ENCODE measurements around the gene ACTL6B. TPM values are rescaled to one million over a fixed set of nuclear protein-coding genes. Genes with fewer than 3 reads are reported as not detected.

ACTL6B gene
- total RNA-seq, 1 donor from 2014 or later: not detected

DNA sequence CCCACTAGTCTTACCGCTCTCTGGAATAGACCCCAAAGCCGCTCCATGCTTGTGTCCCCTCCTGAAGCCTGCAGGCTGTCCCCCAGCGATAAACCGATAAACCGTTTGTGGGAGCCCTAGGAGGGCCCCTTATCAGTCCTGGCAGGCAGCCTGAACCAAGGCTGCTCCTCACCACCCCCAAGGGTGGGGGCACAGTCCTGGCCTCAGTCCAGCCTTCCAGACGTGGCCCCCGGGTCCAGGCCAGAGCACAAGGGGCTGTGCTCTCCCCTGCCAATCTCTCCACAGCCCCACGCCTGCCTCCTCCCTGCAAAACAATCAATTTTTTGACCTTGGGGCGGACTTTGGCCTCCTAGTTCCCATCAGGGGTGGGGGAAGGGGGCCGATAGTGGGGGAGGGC lies 14.8 kb downstream of the ACTL6B start, which contains the start of gene TFR2:
Gene TFR2 (minus strand): TSS at position 90 of the 397 bp plus-strand sequence. CDS start 43 bp downstream, at position 47.
- Histone ChIP-seq H3K36me3 (no peaks in the 10 kb centered on the region), H3K27me3 (no peaks in the 10 kb centered on the region), H3K27ac (no peak within 1 kb of the TSS), H3F3A (ENCODE audit: low read depth) (peaks cover 5% of the 10 kb centered on the region), H3K4me1 (no peaks in the 10 kb centered on the region), H3K4me3 (no peak within 1 kb of the TSS), H4K20me1 (ENCODE audit: low read depth) (no peaks in the 10 kb centered on the region), H3K4me2 (no peak within 1 kb of the TSS), H2AFZ (replicated peaks) (peak within 1 kb of the TSS; percentile 9), H3K9ac (no peak within 1 kb of the TSS), H3K9me3 (ENCODE audit: low read depth) (no peaks in the 10 kb centered on the region), H3K79me2 (ENCODE audit: low read depth) (no peaks in the 10 kb centered on the region)
- no peak for DNase-seq (ENCODE audit: low spot score)
- no peak for TF ChIP-seq EZH2phosphoT487 (IDR thresholded peaks at IDR 0.05)
- TF ChIP-seq, protein P1, sequence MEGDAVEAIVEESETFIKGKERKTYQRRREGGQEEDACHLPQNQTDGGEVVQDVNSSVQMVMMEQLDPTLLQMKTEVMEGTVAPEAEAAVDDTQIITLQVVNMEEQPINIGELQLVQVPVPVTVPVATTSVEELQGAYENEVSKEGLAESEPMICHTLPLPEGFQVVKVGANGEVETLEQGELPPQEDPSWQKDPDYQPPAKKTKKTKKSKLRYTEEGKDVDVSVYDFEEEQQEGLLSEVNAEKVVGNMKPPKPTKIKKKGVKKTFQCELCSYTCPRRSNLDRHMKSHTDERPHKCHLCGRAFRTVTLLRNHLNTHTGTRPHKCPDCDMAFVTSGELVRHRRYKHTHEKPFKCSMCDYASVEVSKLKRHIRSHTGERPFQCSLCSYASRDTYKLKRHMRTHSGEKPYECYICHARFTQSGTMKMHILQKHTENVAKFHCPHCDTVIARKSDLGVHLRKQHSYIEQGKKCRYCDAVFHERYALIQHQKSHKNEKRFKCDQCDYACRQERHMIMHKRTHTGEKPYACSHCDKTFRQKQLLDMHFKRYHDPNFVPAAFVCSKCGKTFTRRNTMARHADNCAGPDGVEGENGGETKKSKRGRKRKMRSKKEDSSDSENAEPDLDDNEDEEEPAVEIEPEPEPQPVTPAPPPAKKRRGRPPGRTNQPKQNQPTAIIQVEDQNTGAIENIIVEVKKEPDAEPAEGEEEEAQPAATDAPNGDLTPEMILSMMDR (IDR thresholded peaks at IDR 0.05): no peak
- no peak for TF ChIP-seq EZH2 (IDR thresholded peaks at IDR 0.05)
- no peaks in the 10 kb centered on the region for H3K9me3 Mint-ChIP-seq
- no peak within 1 kb of the TSS for H3K4me3 Mint-ChIP-seq
- H3K4me1 Mint-ChIP-seq: peaks cover 3% of the 10 kb centered on the region
- no peaks in the 10 kb centered on the region for H3K36me3 Mint-ChIP-seq
- peaks cover 2% of the 10 kb centered on the region for H3K27me3 Mint-ChIP-seq (ENCODE audit: insufficient read depth, low read depth)
- H3K27ac Mint-ChIP-seq: peak within 1 kb of the TSS; percentile 72

DNA sequence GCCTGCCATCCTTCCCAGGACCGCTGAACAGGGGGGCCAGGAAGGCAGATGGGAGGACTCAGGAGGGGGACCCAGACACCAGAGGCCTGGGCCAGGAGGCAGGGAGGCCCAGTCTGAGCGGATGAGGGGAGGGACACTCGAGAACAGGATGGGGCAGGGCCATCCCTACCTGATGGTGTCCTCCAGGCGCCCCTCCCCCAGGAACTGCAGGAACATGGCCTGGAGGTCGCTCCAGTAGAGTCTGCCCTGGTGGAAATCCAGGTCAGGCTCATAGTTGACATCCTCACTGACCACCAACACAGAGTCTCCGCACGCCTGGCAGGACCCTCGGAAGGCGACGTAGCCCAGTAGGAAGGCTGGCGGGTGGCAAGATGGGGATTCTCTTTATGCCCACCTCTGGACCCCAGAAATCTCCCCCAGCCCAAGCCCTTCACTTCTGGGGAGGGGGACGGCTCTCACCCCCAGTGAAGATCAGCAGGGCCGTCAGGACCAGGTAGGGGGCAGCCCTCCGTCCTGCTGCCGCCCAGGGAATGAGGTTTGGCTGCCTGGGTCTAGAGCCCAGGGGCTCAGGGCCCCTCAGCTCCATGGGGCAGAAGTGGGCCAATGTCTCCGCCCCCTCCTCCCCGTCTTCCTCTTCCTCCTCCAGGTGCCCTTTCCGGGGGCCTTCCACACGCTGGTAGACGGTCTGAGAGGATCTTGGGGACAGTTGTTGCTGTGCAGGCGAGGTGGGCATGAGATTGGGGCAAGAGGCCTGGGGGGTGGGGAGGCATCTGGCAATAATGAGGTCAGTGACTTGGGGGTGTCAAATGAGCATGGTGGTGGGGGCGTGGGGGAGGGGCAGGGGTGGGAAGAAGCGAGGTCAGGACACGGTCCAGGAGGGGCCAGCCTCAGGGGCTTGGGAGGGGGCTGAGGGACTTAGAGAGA lies 15.5 kb downstream of the ACTL6B start:
- H4K20me1 ChIP-seq (ENCODE audit: low read depth): no peaks in the 10 kb centered on the region
- TF ChIP-seq, protein P1 (IDR thresholded peaks at IDR 0.05): no peak
- TF ChIP-seq EZH2 (IDR thresholded peaks at IDR 0.05): no peak
- TF ChIP-seq EZH2phosphoT487 (IDR thresholded peaks at IDR 0.05): no peak
- Mint-ChIP-seq H3K27me3 (ENCODE audit: insufficient read depth, low read depth) (peaks cover 8% of the 10 kb centered on the region), H3K4me3 (no peak overlapping the region), H3K36me3 (no peaks in the 10 kb centered on the region), H3K27ac (no peak overlapping the region), H3K9me3 (no peaks in the 10 kb centered on the region), H3K4me1 (peaks cover 3% of the 10 kb centered on the region)
- DNase-seq (ENCODE audit: low spot score): no peak
- peaks cover 5% of the 10 kb centered on the region for H3F3A ChIP-seq (ENCODE audit: low read depth)
- no peaks in the 10 kb centered on the region for H3K79me2 ChIP-seq (ENCODE audit: low read depth)
- H3K27me3 ChIP-seq: no peaks in the 10 kb centered on the region
- H3K27ac ChIP-seq: no peak overlapping the region
- no peak overlapping the region for H3K9ac ChIP-seq
- no peak overlapping the region for H3K4me3 ChIP-seq
- no peak overlapping the region for H3K4me2 ChIP-seq
- no peaks in the 10 kb centered on the region for H3K36me3 ChIP-seq
- H2AFZ ChIP-seq (replicated peaks): peak overlapping the region; percentile 9
- H3K9me3 ChIP-seq (ENCODE audit: low read depth): no peaks in the 10 kb centered on the region
- no peaks in the 10 kb centered on the region for H3K4me1 ChIP-seq

DNA sequence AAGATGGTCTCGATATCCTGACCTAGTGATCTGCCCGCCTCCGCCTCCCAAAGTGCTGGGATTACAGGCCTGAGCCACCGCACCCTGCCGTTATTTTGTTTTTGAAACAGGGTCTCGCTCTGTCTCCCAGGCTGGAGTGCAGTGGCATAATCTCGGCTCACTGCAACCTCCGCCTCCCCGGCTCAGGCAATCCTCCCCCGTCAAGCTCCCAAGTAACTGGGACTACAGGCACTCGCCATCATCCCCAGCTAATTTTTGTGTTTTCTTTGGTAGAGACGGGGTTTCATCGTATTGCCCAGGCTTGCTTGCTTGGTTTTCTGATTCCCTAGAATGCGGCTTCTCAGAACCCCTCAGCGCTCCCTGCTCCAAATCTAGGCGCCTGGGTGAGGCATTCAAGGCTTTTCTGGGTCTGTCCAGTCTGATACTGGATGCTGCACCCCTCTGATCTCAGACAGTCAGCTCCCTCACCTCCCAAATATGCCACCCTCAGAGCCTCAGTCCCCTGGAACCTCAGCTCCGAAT lies 16.2 kb downstream of the ACTL6B start:
- TF ChIP-seq EZH2 (IDR thresholded peaks at IDR 0.05) (no peak), EZH2phosphoT487 (IDR thresholded peaks at IDR 0.05) (no peak)
- TF ChIP-seq, protein P1 (IDR thresholded peaks at IDR 0.05): no peak
- no peaks in the 10 kb centered on the region for H3K36me3 Mint-ChIP-seq
- H3K9me3 ChIP-seq (ENCODE audit: low read depth): no peaks in the 10 kb centered on the region

More for the DNA sequence above, 16.2 kb downstream of the ACTL6B start:
- DNase-seq (ENCODE audit: low spot score): peak; percentile 27
- H3K4me2 ChIP-seq: no peak overlapping the region
- no peak overlapping the region for H3K9ac ChIP-seq
- no peaks in the 10 kb centered on the region for H3K36me3 ChIP-seq
- no peaks in the 10 kb centered on the region for H3K9me3 Mint-ChIP-seq
- peaks cover 3% of the 10 kb centered on the region for H3K4me1 Mint-ChIP-seq
- H3K4me3 ChIP-seq: no peak overlapping the region
- H2AFZ ChIP-seq (replicated peaks): peak overlapping the region; percentile 9
- H3K27me3 Mint-ChIP-seq (ENCODE audit: insufficient read depth, low read depth): peaks cover 10% of the 10 kb centered on the region
- H3F3A ChIP-seq (ENCODE audit: low read depth): peaks cover 5% of the 10 kb centered on the region
- no peak overlapping the region for H3K4me3 Mint-ChIP-seq
- no peaks in the 10 kb centered on the region for H3K4me1 ChIP-seq
- H3K27ac Mint-ChIP-seq: no peak overlapping the region
- no peak overlapping the region for H3K27ac ChIP-seq
- H3K79me2 ChIP-seq (ENCODE audit: low read depth): no peaks in the 10 kb centered on the region
- no peaks in the 10 kb centered on the region for H4K20me1 ChIP-seq (ENCODE audit: low read depth)
- H3K27me3 ChIP-seq: peaks cover under 1% of the 10 kb centered on the region

Data from neural progenitor cell (in vitro differentiated cells).